GM12875 (cell line): ENCODE results near the gene SPDL1.

Experiments
- H3K4me3 ChIP-seq: one replicate; pipeline ENCODE4 v1.5.1; 2011; ENCODE audit warnings: low read depth, low read length, control low read depth
- CTCF ChIP-seq: IDR thresholded peaks from 2 replicates; pipeline ENCODE4 v1.5.1; 2011; ENCODE audit warnings: low read depth, mild to moderate bottlenecking, control low read depth, inconsistent platforms, low read length, moderate library complexity, borderline replicate concordance; ENCODE audit not compliant: insufficient read depth

The SPDL1 gene

GRCh38 chr5:169551696-169552095 lies 31.9 kb upstream of the SPDL1 start:
- H3K4me3 ChIP-seq, result no peak overlapping the region
- TF ChIP-seq CTCF, result no peak

GRCh38 chr5:169554251-169554650 lies 29.3 kb upstream of the SPDL1 start:
- no peak for TF ChIP-seq CTCF
- H3K4me3 ChIP-seq, result no peak overlapping the region

GRCh38 chr5:169557838-169558237 lies 25.7 kb upstream of the SPDL1 start:
- TF ChIP-seq CTCF, result no peak
- no peak overlapping the region for H3K4me3 ChIP-seq

GRCh38 chr5:169561893-169562292 lies 21.7 kb upstream of the SPDL1 start:
- TF ChIP-seq CTCF, result no peak
- no peak overlapping the region for H3K4me3 ChIP-seq

- no peak for TF ChIP-seq CTCF
- H3K4me3 ChIP-seq, result no peak overlapping the region
These were observed 20.2 kb upstream of the SPDL1 start for GRCh38 chr5:169563369-169563768.

GRCh38 chr5:169566202-169566601 lies 17.4 kb upstream of the SPDL1 start:
- no peak for TF ChIP-seq CTCF

GRCh38 chr5:169567079-169567478 lies 16.5 kb upstream of the SPDL1 start:
- no peak overlapping the region for H3K4me3 ChIP-seq
- no peak for TF ChIP-seq CTCF

More at GRCh38 chr5:169566202-169566601, 17.4 kb upstream of the SPDL1 start:
- no peak overlapping the region for H3K4me3 ChIP-seq
